ENCODE results near the gene NOTUM.

DNA sequence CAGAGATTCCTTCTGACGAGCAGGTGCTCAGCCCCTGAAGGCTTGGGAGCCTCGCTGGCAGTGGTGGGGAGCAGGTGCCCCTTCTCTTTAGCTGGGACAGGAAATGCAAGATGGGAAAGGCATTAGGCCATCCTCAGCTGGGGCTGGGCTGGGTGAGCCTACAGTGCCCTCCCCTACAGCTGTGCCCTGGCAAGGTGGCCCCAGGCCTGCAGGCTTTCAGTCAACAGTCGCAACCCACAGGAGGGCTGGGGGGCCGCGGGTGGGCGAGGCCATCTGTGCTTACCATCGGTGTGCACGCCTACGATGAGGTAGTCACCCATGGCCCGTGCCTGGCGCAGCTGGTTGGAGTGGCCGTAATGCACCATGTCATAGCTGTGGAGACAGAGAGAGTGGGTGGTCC, 51.8 kb downstream of the NOTUM start:
- TF ChIP-seq, protein P1, sequence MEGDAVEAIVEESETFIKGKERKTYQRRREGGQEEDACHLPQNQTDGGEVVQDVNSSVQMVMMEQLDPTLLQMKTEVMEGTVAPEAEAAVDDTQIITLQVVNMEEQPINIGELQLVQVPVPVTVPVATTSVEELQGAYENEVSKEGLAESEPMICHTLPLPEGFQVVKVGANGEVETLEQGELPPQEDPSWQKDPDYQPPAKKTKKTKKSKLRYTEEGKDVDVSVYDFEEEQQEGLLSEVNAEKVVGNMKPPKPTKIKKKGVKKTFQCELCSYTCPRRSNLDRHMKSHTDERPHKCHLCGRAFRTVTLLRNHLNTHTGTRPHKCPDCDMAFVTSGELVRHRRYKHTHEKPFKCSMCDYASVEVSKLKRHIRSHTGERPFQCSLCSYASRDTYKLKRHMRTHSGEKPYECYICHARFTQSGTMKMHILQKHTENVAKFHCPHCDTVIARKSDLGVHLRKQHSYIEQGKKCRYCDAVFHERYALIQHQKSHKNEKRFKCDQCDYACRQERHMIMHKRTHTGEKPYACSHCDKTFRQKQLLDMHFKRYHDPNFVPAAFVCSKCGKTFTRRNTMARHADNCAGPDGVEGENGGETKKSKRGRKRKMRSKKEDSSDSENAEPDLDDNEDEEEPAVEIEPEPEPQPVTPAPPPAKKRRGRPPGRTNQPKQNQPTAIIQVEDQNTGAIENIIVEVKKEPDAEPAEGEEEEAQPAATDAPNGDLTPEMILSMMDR (conservative IDR thresholded peaks at IDR 0.05; ENCODE audit: low read depth, low read length) = no peak
- TF ChIP-seq FOS (IDR thresholded peaks at IDR 0.05; ENCODE audit: low read depth, low read length) (no peak), POLR2A (IDR thresholded peaks at IDR 0.05; ENCODE audit: low read depth, low read length) (no peak), MXI1 (IDR thresholded peaks at IDR 0.05; ENCODE audit: borderline replicate concordance, low read depth, low read length) (no peak), CEBPB (IDR thresholded peaks at IDR 0.05; ENCODE audit: low read depth, low read length) (no peak), RAD21 (IDR thresholded peaks at IDR 0.05; ENCODE audit: low read length) (no peak), RCOR1 (IDR thresholded peaks at IDR 0.05; ENCODE audit: insufficient replicate concordance, low read length) (no peak), CHD1 (IDR thresholded peaks at IDR 0.05; ENCODE audit: low read depth, low read length) (no peak), NFE2L2 (IDR thresholded peaks at IDR 0.05; ENCODE audit: low read depth, low read length) (no peak)
- TF ChIP-seq, protein P2, sequence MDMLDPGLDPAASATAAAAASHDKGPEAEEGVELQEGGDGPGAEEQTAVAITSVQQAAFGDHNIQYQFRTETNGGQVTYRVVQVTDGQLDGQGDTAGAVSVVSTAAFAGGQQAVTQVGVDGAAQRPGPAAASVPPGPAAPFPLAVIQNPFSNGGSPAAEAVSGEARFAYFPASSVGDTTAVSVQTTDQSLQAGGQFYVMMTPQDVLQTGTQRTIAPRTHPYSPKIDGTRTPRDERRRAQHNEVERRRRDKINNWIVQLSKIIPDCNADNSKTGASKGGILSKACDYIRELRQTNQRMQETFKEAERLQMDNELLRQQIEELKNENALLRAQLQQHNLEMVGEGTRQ (IDR thresholded peaks at IDR 0.05; ENCODE audit: low read depth, low read length) = no peak
- TF ChIP-seq, protein P3, sequence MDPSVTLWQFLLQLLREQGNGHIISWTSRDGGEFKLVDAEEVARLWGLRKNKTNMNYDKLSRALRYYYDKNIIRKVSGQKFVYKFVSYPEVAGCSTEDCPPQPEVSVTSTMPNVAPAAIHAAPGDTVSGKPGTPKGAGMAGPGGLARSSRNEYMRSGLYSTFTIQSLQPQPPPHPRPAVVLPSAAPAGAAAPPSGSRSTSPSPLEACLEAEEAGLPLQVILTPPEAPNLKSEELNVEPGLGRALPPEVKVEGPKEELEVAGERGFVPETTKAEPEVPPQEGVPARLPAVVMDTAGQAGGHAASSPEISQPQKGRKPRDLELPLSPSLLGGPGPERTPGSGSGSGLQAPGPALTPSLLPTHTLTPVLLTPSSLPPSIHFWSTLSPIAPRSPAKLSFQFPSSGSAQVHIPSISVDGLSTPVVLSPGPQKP (IDR thresholded peaks at IDR 0.05; ENCODE audit: borderline replicate concordance, low read depth, low read length) = no peak
